Mononuclear cell (primary cell): ENCODE measurements around the gene ALMS1. TPM values are rescaled to one million over a fixed set of nuclear protein-coding genes. Genes with fewer than 3 reads are reported as not detected.
"Not testable (repeated sequence)": the region's sequence is repeated elsewhere in the genome, so short reads cannot be mapped to it uniquely, and the experiment has no call there.

ENCODE experiments used
- H3K27me3 ChIP-seq: 2 replicates; pipeline ENCODE4 v1.6.0; 2011; ENCODE audit warnings: low read length, control low read depth; ENCODE audit not compliant: insufficient read depth
- H3K4me1 ChIP-seq: 2 replicates; pipeline ENCODE4 v1.5.1; 2011; ENCODE audit warnings: mild to moderate bottlenecking, low read length, control low read depth; ENCODE audit not compliant: insufficient read depth
- H3K4me3 ChIP-seq: 2 replicates; pipeline ENCODE4 v1.5.1; 2011; ENCODE audit warnings: mild to moderate bottlenecking, low read length, moderate library complexity
- H3K9me3 ChIP-seq: 2 replicates; pipeline ENCODE4 v1.5.1; 2011; ENCODE audit warnings: low read depth, mild to moderate bottlenecking, control low read depth, low read length
- total RNA-seq: library from RNA; depleted of rRNA; stranded (reverse); fragments of >200 nt; gene quantifications from one replicate; pipeline ENCODE4 v1.2.3, GENCODE V29; 2012

ALMS1 gene
- total RNA-seq, 1 donor: 30.2 TPM

GRCh38 chr2:73528688-73529087 is 143.1 kb downstream of the ALMS1 start:
- Histone ChIP-seq H3K27me3 (no peaks in the 10 kb centered on the region), H3K9me3 (peaks cover 30% of the 10 kb centered on the region), H3K4me3 (no peak overlapping the region), H3K4me1 (no peaks in the 10 kb centered on the region)

GRCh38 chr2:73530773-73531172 is 145.1 kb downstream of the ALMS1 start:
- H3K9me3 ChIP-seq: peaks cover 30% of the 10 kb centered on the region
- not testable (repeated sequence) for H3K4me3 ChIP-seq, H3K4me1 ChIP-seq, H3K27me3 ChIP-seq

GRCh38 chr2:73532381-73532780 is 146.7 kb downstream of the ALMS1 start:
- H3K27me3 ChIP-seq: no peaks in the 10 kb centered on the region
- H3K4me3 ChIP-seq: no peak overlapping the region
- H3K4me1 ChIP-seq: no peaks in the 10 kb centered on the region
- peaks cover 14% of the 10 kb centered on the region for H3K9me3 ChIP-seq

GRCh38 chr2:73536133-73536840 is 150.7 kb downstream of the ALMS1 start:
- no peaks in the 10 kb centered on the region for H3K4me1 ChIP-seq
- H3K4me3 ChIP-seq: no peak overlapping the region
- no peaks in the 10 kb centered on the region for H3K27me3 ChIP-seq
- H3K9me3 ChIP-seq: no peaks in the 10 kb centered on the region

- H3K4me1 ChIP-seq, H3K27me3 ChIP-seq: not testable (repeated sequence)
Measured at GRCh38 chr2:73560875-73561274, 175.2 kb downstream of the ALMS1 start.

GRCh38 chr2:73561422-73561821 is 175.8 kb downstream of the ALMS1 start:
- Histone ChIP-seq H3K9me3 (no peaks in the 10 kb centered on the region), H3K4me3 (no peak overlapping the region), H3K27me3 (no peaks in the 10 kb centered on the region), H3K4me1 (no peaks in the 10 kb centered on the region)

More at GRCh38 chr2:73560875-73561274, 175.2 kb downstream of the ALMS1 start:
- not testable (repeated sequence) for H3K4me3 ChIP-seq, H3K9me3 ChIP-seq

GRCh38 chr2:73564986-73565385 is 179.3 kb downstream of the ALMS1 start:
- Histone ChIP-seq H3K4me3 (no peak overlapping the region), H3K4me1 (no peaks in the 10 kb centered on the region), H3K27me3 (no peaks in the 10 kb centered on the region), H3K9me3 (no peaks in the 10 kb centered on the region)

GRCh38 chr2:73566288-73566878 is 180.7 kb downstream of the ALMS1 start:
- no peaks in the 10 kb centered on the region for H3K27me3 ChIP-seq
- no peaks in the 10 kb centered on the region for H3K4me1 ChIP-seq
- H3K9me3 ChIP-seq: no peaks in the 10 kb centered on the region
- no peak overlapping the region for H3K4me3 ChIP-seq

GRCh38 chr2:73575261-73575660 is 189.6 kb downstream of the ALMS1 start:
- Histone ChIP-seq H3K4me3 (no peak overlapping the region), H3K9me3 (no peaks in the 10 kb centered on the region), H3K4me1 (no peaks in the 10 kb centered on the region), H3K27me3 (no peaks in the 10 kb centered on the region)

GRCh38 chr2:73582364-73582763 is 196.7 kb downstream of the ALMS1 start:
- H3K4me3 ChIP-seq: no peak overlapping the region
- no peaks in the 10 kb centered on the region for H3K27me3 ChIP-seq
- no peaks in the 10 kb centered on the region for H3K9me3 ChIP-seq
- no peaks in the 10 kb centered on the region for H3K4me1 ChIP-seq

GRCh38 chr2:73588177-73588576 is 202.5 kb downstream of the ALMS1 start:
- Histone ChIP-seq H3K9me3 (no peaks in the 10 kb centered on the region), H3K4me3 (no peak overlapping the region), H3K27me3 (no peaks in the 10 kb centered on the region), H3K4me1 (no peaks in the 10 kb centered on the region)

- no peaks in the 10 kb centered on the region for H3K27me3 ChIP-seq
- H3K4me3 ChIP-seq: no peak overlapping the region
- H3K4me1 ChIP-seq: no peaks in the 10 kb centered on the region
Measured at GRCh38 chr2:73593680-73594079, 208.0 kb downstream of the ALMS1 start.

GRCh38 chr2:73594251-73594650 is 208.6 kb downstream of the ALMS1 start:
- Histone ChIP-seq H3K4me1 (no peaks in the 10 kb centered on the region), H3K4me3 (no peak overlapping the region), H3K27me3 (no peaks in the 10 kb centered on the region), H3K9me3 (no peaks in the 10 kb centered on the region)

More at GRCh38 chr2:73593680-73594079, 208.0 kb downstream of the ALMS1 start:
- no peaks in the 10 kb centered on the region for H3K9me3 ChIP-seq

- Histone ChIP-seq H3K4me1 (no peaks in the 10 kb centered on the region), H3K4me3 (no peak overlapping the region), H3K9me3 (no peaks in the 10 kb centered on the region), H3K27me3 (no peaks in the 10 kb centered on the region)
Measured at GRCh38 chr2:73601780-73602179, 216.1 kb downstream of the ALMS1 start.

GRCh38 chr2:73603099-73603588 is 217.5 kb downstream of the ALMS1 start:
- H3K27me3 ChIP-seq, H3K9me3 ChIP-seq, H3K4me1 ChIP-seq, H3K4me3 ChIP-seq: not testable (repeated sequence)

GRCh38 chr2:73604589-73604988 is 219.0 kb downstream of the ALMS1 start:
- H3K27me3 ChIP-seq, H3K4me3 ChIP-seq, H3K9me3 ChIP-seq, H3K4me1 ChIP-seq: not testable (repeated sequence)
